Sciatic nerve (tissue), 2 donors: ENCODE data around the gene CEL. TPM values are rescaled to one million over a fixed set of nuclear protein-coding genes. Genes with fewer than 3 reads are reported as not detected.
"Not testable (repeated sequence)": the region's sequence is repeated elsewhere in the genome, so short reads cannot be mapped to it uniquely, and the experiment has no call there.

Source experiments
- ATAC-seq: fragments of 200-7000 bp; cut with Tn5 transposase; one replicate; pipeline ENCODE4 v1.9.1; 2020; ENCODE audit warnings: mild to moderate bottlenecking, moderate library complexity
- DNase-seq: peaks from one replicate; pipeline ENCODE4 v3.0.0-alpha.2; 2020; ENCODE audit warnings: low spot score
- intact Hi-C: fragments of 100-400 bp; cut with DNase I; formaldehyde crosslinking; loops from one replicate; pipeline ENCODE4 v1.14.2; 2022
- total RNA-seq: library from RNA; stranded (reverse); fragmentation: NEBNext Ultra II Directional; extraction: Animal tissue kit (Norgen Biotek cat#: 25700); gene quantifications from one replicate; pipeline ENCODE4 v1.2.1, GENCODE V29; 2021
- donor health status: DM: no; HTN: no; CAD: no.
- donor health status: DM: no; HTN: no; CAD: no.

CEL gene
- total RNA-seq, 1 donor from 2014 or later, result 2.7 TPM

DNA sequence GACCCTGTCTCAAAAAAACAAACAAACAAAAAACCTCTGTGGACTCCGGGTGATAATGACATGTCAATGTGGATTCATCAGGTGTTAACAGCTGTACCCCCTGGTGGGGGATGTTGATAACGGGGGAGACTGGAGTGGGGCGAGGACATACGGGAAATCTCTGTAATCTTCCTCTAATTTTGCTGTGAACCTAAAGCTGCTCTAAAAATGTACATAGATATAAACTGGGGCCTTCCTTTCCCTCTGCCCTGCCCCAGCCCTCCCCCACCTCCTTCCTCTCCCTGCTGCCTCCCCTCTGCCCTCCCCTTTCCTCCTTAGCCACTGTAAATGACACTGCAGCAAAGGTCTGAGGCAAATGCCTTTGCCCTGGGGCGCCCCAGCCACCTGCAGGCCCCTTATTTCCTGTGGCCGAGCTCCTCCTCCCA is 1.4 kb upstream of the CEL start:
- no peak for DNase-seq
- ATAC-seq, result no peak
- intact Hi-C loops, result no loop called here

DNA sequence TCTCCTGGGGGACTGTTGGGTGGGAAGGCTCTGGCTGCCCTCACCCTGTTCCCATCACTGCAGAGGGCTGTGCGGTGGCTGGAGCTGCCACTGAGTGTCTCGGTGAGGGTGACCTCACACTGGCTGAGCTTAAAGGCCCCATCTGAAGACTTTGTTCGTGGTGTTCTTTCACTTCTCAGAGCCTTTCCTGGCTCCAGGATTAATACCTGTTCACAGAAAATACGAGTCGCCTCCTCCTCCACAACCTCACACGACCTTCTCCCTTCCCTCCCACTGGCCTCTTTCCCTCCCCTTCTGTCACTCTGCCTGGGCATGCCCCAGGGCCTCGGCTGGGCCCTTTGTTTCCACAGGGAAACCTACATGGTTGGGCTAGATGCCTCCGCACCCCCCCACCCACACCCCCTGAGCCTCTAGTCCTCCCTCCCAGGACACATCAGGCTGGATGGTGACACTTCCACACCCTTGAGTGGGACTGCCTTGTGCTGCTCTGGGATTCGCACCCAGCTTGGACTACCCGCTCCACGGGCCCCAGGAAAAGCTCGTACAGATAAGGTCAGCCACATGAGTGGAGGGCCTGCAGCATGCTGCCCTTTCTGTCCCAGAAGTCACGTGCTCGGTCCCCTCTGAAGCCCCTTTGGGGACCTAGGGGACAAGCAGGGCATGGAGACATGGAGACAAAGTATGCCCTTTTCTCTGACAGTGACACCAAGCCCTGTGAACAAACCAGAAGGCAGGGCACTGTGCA is 590 bp upstream of the CEL start:
- ATAC-seq, result not testable (repeated sequence)

DNA sequence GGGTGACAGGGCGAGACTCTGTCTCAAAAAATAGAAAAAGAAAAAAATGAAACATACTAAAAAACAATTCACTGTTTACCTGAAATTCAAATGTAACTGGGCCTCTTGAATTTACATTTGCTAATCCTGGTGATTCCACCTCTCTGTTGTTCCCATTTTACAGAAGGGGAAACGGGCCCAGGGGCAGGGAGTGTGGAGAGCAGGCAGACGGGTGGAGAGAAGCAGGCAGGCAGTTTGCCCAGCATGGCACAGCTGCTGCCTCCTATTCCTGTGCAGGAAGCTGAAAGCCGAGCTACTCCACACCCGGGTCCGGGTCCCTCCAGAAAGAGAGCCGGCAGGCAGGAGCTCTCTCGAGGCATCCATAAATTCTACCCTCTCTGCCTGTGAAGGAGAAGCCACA is 788 bp downstream of the CEL start:
- ATAC-seq, DNase-seq, intact Hi-C loops: not testable (repeated sequence)

More for the DNA sequence above, 590 bp upstream of the CEL start:
- intact Hi-C loops, DNase-seq: not testable (repeated sequence)

DNA sequence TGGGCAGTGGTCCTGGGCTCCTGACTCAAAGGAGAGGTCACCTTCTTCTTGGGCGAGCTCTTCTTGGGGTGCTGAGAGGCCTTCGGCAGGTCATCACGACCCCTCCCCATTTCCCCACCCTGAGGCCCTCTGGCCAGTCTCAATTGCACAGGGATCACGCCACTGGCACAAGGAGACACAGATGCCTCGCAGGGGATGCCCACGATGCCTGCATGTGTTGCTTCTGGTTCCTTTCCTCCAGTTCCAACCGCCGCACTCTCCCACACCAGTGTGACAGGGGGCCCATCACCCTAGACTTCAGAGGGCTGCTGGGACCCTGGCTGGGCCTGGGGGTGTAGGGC is 1.3 kb downstream of the CEL start:
- ATAC-seq, result no peak
- intact Hi-C loops, result no loop called here

DNA sequence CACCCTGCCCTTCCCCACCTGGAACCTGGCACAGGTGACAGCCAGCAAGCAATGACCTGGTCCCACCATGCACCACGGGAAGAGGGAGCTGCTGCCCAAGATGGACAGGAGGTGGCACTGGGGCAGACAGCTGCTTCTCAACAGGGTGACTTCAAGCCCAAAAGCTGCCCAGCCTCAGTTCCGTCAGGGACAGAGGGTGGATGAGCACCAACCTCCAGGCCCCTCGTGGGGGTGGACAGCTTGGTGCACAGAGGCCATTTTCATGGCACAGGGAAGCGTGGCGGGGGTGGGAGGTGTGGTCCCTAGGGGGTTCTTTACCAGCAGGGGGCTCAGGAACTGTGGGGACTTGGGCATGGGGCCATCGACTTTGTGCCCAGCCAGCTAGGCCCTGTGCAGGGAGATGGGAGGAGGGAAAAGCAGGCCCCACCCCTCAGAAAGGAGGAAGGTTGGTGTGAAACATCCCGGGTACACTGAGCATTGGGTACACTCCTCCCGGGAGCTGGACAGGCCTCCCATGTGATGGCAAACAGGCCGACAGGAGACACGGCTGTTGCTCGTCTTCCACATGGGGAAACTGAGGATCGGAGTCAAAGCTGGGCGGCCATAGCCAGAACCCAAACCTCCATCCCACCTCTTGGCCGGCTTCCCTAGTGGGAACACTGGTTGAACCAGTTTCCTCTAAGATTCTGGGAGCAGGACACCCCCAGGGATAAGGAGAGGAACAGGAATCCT is 1.9 kb downstream of the CEL start:
- intact Hi-C loops, result loop anchor here (2.0 kb wide), 1 partner anchor 21 kb away; no protein-coding TSS in a partner anchor
- ATAC-seq, result no peak
- no peak for DNase-seq

More for the DNA sequence above, 1.3 kb downstream of the CEL start:
- no peak for DNase-seq

DNA sequence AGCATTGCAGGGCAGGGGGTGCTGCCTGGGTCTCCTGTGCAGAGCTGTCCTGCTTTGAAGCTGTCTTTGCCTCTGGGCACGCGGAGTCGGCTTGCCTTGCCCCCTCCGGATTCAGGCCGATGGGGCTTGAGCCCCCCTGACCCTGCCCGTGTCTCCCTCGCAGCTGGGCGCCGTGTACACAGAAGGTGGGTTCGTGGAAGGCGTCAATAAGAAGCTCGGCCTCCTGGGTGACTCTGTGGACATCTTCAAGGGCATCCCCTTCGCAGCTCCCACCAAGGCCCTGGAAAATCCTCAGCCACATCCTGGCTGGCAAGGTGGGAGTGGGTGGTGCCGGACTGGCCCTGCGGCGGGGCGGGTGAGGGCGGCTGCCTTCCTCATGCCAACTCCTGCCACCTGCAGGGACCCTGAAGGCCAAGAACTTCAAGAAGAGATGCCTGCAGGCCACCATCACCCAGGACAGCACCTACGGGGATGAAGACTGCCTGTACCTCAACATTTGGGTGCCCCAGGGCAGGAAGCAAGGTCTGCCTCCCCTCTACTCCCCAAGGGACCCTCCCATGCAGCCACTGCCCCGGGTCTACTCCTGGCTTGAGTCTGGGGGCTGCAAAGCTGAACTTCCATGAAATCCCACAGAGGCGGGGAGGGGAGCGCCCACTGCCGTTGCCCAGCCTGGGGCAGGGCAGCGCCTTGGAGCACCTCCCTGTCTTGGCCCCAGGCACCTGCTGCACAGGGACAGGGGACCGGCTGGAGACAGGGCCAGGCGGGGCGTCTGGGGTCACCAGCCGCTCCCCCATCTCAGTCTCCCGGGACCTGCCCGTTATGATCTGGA is 2.7 kb downstream of the CEL start:
- DNase-seq (no peak), ATAC-seq (peak; percentile 20)
- intact Hi-C loops, result loop anchor here (2.0 kb wide), 1 partner anchor 22 kb away; no protein-coding TSS in a partner anchor

GRCh38 chr9:133065070-133065388 is 3.2 kb downstream of the CEL start:
- DNase-seq (no peak), ATAC-seq (no peak)
- intact Hi-C loops, result loop anchor here (2.0 kb wide), 1 partner anchor 22 kb away; no protein-coding TSS in a partner anchor

DNA sequence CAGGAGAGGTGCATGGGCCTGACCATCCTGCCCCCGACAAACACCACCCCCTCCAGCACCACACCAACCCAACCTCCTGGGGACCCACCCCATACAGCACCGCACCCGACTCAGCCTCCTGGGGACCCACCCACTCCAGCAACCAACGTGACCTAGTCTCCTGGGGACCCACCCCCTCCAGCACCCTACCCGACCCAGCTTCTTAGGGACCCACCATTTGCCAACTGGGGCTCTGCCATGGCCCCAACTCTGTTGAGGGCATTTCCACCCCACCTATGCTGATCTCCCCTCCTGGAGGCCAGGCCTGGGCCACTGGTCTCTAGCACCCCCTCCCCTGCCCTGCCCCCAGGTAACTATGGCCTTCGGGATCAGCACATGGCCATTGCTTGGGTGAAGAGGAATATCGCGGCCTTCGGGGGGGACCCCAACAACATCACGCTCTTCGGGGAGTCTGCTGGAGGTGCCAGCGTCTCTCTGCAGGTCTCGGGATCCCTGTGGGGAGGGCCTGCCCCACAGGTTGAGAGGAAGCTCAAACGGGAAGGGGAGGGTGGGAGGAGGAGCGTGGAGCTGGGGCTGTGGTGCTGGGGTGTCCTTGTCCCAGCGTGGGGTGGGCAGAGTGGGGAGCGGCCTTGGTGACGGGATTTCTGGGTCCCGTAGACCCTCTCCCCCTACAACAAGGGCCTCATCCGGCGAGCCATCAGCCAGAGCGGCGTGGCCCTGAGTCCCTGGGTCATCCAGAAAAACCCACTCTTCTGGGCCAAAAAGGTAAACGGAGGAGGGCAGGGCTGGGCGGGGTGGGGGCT is 4.6 kb downstream of the CEL start:
- DNase-seq (no peak), ATAC-seq (no peak)
- intact Hi-C loops, result no loop called here

GRCh38 chr9:133067006-133067405 is 5.2 kb downstream of the CEL start:
- ATAC-seq (no peak), DNase-seq (no peak)
- intact Hi-C loops, result no loop called here

- DNase-seq, result no peak
- no peak for ATAC-seq
- intact Hi-C loops, result no loop called here
Measured at GRCh38 chr9:133067813-133068212, 6.0 kb downstream of the CEL start.

DNA sequence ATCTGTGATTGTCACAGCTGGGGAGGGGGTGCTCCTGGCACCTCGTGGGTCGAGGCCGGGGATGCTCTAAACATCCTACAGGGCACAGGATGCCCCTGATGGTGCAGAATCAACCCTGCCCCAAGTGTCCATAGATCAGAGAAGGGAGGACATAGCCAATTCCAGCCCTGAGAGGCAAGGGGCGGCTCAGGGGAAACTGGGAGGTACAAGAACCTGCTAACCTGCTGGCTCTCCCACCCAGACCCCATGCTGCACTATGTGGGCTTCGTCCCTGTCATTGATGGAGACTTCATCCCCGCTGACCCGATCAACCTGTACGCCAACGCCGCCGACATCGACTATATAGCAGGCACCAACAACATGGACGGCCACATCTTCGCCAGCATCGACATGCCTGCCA is 6.7 kb downstream of the CEL start:
- ATAC-seq, DNase-seq, intact Hi-C loops: not testable (repeated sequence)

GRCh38 chr9:133070500-133070961 is 8.8 kb downstream of the CEL start:
- ATAC-seq, DNase-seq, intact Hi-C loops: not testable (repeated sequence)

DNA sequence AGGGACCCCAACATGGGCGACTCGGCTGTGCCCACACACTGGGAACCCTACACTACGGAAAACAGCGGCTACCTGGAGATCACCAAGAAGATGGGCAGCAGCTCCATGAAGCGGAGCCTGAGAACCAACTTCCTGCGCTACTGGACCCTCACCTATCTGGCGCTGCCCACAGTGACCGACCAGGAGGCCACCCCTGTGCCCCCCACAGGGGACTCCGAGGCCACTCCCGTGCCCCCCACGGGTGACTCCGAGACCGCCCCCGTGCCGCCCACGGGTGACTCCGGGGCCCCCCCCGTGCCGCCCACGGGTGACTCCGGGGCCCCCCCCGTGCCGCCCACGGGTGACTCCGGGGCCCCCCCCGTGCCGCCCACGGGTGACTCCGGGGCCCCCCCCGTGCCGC is 9.2 kb downstream of the CEL start:
- intact Hi-C loops, DNase-seq, ATAC-seq: not testable (repeated sequence)

GRCh38 chr9:133071484-133072150 is 9.8 kb downstream of the CEL start:
- DNase-seq (no peak), ATAC-seq (no peak)
- intact Hi-C loops, result no loop called here

- ATAC-seq, intact Hi-C loops, DNase-seq: not testable (repeated sequence)
Measured at GRCh38 chr9:133072210-133072609, 10.4 kb downstream of the CEL start.

- DNase-seq (no peak), ATAC-seq (no peak)
- intact Hi-C loops, result no loop called here
Measured at GRCh38 chr9:133073086-133074014, 11.6 kb downstream of the CEL start.

DNA sequence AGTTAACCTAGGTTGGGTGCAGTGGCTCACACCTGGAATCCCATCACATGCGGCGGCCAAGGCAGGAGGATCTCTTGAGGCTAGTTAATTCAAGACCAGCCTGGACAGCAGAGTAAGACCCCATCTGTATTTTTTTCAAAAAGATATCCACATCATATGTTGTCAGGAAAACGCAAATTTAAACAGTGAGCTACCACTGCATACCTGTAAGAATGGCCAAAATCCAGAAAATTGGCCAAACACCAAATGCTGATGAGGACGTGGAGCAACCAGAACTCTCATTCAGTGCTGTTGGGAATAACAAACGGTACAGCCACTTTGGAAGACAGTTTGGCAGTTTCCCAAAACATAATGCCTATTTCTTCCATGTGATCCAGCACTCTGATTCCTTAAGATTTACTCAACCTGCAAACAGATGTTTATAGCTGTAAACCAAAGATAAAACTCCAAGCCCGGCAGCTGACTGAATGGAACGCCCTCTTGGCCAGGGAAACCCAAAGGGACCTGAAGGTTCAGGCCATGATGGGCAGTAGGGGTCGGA is 12.4 kb downstream of the CEL start:
- DNase-seq (no peak), ATAC-seq (no peak)
- intact Hi-C loops, result no loop called here
